Bronchial epithelial cell (primary cell): ENCODE measurements around the gene RPP21. TPM values are rescaled to one million over a fixed set of nuclear protein-coding genes. Genes with fewer than 3 reads are reported as not detected.
A peak's percentile ranks its signal among the peaks of the same experiment; 100 is the strongest.

ENCODE experiments used
- DNase-seq: peaks from one replicate; pipeline ENCODE4 v3.0.0-alpha.2; 2010; ENCODE audit warnings: low read depth
- FAIRE-seq: peaks from 2 replicates; lab custom pipeline; 2011; peaks lifted over from hg19 to GRCh38; lab: Jason Lieb, UNC
- H3K27me3 ChIP-seq: 2 replicates; pipeline ENCODE4 v1.5.1; 2011; ENCODE audit warnings: low read length; ENCODE audit not compliant: control insufficient read depth, insufficient read depth
- H3K36me3 ChIP-seq: 2 replicates; pipeline ENCODE4 v1.5.1; 2011; ENCODE audit warnings: low read length; ENCODE audit not compliant: control insufficient read depth, insufficient read depth
- H3K4me3 ChIP-seq: 2 replicates; pipeline ENCODE4 v1.5.1; 2011; ENCODE audit warnings: mild to moderate bottlenecking, low read depth, low read length, control low read depth
- CTCF ChIP-seq: IDR thresholded peaks from 2 replicates; pipeline ENCODE4 v1.5.1; 2011; ENCODE audit warnings: mild to moderate bottlenecking, moderate library complexity, low read length, control low read depth, inconsistent platforms; ENCODE audit not compliant: insufficient read depth, severe bottlenecking
- total RNA-seq: library from RNA; depleted of rRNA; stranded (reverse); fragments of >200 nt; gene quantifications from 2 replicates; pipeline ENCODE4 v1.2.1, GENCODE V29; 2014

RPP21 gene
- total RNA-seq, 1 donor from 2014 or later = 29.0 TPM

DNA sequence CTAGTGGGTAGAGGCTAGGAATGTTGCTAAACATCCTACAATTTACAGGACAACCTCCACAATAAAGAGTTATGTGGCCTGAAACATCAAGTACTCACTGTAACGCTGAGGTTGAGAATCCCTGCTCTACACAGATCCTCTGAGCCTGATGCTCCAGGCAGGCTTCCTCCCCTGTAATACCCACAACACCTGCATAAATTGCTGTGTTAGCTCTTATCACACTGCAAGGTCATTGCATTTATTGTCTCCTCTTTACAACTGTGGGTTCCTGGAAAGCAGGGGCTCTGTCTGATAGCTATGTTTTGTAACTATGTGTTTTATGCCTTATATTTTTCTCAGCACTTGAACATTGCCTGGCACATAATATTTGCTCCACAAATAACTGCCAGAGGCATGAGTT, 11.6 kb downstream of the RPP21 start:
- Histone ChIP-seq H3K4me3 (no peak overlapping the region), H3K36me3 (no peaks in the 10 kb centered on the region), H3K27me3 (peaks cover 16% of the 10 kb centered on the region)
- TF ChIP-seq CTCF = no peak
- DNase-seq (no peak), FAIRE-seq (peak; percentile 58)

DNA sequence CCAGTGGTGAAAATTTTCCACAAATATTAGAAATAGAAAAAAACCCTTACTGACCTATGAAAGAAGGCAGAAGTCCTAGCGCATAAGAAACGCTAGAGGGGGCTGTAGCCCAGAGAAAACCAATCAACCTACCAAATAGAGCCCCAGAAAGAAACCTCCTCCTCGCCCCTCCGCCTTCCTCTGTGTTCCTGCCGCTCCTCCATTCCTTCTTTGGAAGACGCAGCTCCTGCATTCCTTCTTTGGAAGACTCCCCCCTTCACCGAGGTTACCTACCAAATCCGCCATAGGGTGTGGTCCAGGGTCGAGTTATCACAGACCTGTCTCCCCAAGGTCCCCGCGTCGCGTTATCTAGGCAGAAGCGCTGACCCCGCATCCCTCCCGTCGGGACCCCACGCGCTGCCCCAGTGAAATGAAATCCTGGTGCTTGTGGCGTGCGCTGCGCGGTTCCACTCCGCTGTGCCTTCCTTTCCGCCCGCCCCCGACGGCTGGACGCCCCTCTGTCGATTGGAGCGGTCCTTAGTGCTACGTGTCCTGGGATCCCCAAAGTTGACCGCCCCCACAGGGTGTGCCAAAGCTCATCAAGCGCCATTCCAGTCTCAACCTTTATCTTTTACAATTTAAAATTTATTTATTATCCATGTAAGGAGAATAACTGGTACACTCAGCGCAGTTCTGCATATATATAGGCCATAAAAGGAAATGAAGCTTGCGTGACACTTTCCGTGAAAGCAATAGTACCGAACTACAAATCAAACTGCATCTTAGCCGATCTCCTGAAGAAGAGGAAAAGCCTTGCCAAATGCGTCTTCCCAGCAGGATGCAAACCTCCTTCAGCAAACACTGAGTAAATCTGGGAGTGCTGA, 13.0 kb downstream of the RPP21 start:
- H3K36me3 ChIP-seq = no peaks in the 10 kb centered on the region
- no peak for FAIRE-seq
- peaks cover 16% of the 10 kb centered on the region for H3K27me3 ChIP-seq
- H3K4me3 ChIP-seq = peak overlapping the region; percentile 27
- DNase-seq = peak; percentile 68
- peak; percentile 82 for TF ChIP-seq CTCF

DNA sequence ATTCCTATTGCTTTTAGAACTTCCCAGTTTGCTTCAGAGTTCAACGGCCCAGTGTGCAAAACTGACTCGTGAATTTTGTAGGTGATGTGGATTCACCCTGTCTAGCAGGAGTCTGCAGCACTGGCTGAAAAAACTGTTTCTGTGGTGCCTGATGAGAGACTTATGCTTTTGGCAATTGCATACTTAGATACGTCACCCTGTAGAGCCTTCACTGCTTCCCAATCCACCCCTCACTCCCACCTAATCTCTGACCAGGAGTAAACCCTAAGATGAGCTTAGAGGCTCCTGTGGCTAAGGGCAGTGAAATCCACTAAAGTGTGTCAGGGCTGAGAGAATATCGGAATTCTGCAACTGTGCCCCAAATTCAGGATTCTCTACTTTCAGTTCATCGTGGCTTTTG, 14.3 kb downstream of the RPP21 start:
- FAIRE-seq (no peak), DNase-seq (no peak)
- Histone ChIP-seq H3K4me3 (no peak overlapping the region), H3K36me3 (no peaks in the 10 kb centered on the region), H3K27me3 (peaks cover 17% of the 10 kb centered on the region)
- no peak for TF ChIP-seq CTCF

DNA sequence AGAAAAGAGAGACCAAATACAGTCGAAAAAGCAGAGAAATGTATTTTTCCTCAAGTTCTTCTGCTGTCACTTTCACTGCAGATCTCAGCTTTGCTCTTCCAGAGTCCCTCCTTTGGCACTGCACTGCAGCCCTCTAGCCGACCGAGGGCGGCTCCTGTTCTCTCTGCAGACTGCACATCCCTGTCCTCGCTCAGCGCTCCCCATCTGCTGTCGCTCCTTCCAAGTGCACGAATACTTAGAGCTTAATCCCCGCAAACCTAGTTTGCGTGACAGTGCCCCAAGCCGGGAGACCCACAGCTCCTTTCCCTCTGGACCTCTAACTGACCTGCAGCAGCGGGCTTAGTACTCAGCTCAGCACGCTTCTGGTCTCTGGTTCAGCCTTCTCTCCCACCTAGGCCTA, 15.2 kb downstream of the RPP21 start:
- no peak for TF ChIP-seq CTCF
- no peaks in the 10 kb centered on the region for H3K36me3 ChIP-seq
- H3K27me3 ChIP-seq = peaks cover 17% of the 10 kb centered on the region
- no peak overlapping the region for H3K4me3 ChIP-seq
- DNase-seq (no peak), FAIRE-seq (no peak)

DNA sequence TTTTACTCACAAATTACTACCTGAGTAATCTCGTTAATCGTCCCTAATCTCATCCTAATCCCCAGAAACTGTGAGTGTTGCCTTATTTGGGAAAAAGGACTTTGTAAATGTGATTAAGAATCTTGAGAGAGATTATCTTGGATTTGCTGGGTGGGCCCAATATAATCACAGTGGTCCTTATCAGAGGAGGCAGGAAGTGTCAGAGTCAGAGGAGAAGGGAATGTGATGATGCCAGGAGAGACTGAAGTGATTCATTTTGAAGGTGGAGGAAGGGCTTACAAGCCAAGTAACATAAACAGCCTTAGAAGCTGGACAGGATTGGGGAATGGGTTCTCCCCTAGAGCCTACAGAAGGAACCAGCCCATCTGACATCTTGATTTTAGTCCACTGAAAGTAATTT, 16.7 kb downstream of the RPP21 start:
- FAIRE-seq (no peak), DNase-seq (peak; percentile 13)
- TF ChIP-seq CTCF = no peak
- no peaks in the 10 kb centered on the region for H3K36me3 ChIP-seq
- H3K27me3 ChIP-seq = peaks cover 20% of the 10 kb centered on the region
- H3K4me3 ChIP-seq = no peak overlapping the region
